Mesothelial cell of epicardium (in vitro differentiated cells): ENCODE data around the gene PDZD7. TPM values are rescaled to one million over a fixed set of nuclear protein-coding genes. Genes with fewer than 3 reads are reported as not detected.

ENCODE experiments used
- DNase-seq, 2 experiments: peaks; one replicate each; pipeline ENCODE4 v3.0.0; 2021; ENCODE audit warnings: low spot score in 2 of 2; ENCODE audit not compliant: unreplicated experiment in 2 of 2
- H3K27ac Mint-ChIP-seq: 2 replicates; pipeline ENCODE4 v1.8.0; 2021; ENCODE audit warnings: mixed read lengths
- H3K27me3 Mint-ChIP-seq: 2 replicates; pipeline ENCODE4 v1.8.0; 2021; ENCODE audit warnings: low read depth, mixed read lengths
- H3K36me3 Mint-ChIP-seq: 2 replicates; pipeline ENCODE4 v1.8.0; 2021; ENCODE audit warnings: mixed read lengths
- H3K4me1 Mint-ChIP-seq: 2 replicates; pipeline ENCODE4 v1.8.0; 2021; ENCODE audit warnings: mixed read lengths
- H3K4me3 Mint-ChIP-seq: 2 replicates; pipeline ENCODE4 v1.8.0; 2021; ENCODE audit warnings: mild to moderate bottlenecking, moderate library complexity, mixed read lengths
- H3K9me3 Mint-ChIP-seq: 2 replicates; pipeline ENCODE4 v1.8.0; 2021; ENCODE audit warnings: mixed read lengths
- total RNA-seq: library from RNA; stranded (reverse); gene quantifications from 3 replicates; pipeline ENCODE4 v1.2.1, GENCODE V29; 2021
- TF ChIP-seq, protein P1 (sequence below): fragments of 200-600 bp; sonication (generic); IDR thresholded peaks from one replicate; pipeline ENCODE4 v1.5.0; 2021; ENCODE audit warnings: antibody characterized with exemption; ENCODE audit not compliant: unreplicated experiment

The PDZD7 gene
- total RNA-seq, 1 donor from 2014 or later = 1.8 TPM

DNA sequence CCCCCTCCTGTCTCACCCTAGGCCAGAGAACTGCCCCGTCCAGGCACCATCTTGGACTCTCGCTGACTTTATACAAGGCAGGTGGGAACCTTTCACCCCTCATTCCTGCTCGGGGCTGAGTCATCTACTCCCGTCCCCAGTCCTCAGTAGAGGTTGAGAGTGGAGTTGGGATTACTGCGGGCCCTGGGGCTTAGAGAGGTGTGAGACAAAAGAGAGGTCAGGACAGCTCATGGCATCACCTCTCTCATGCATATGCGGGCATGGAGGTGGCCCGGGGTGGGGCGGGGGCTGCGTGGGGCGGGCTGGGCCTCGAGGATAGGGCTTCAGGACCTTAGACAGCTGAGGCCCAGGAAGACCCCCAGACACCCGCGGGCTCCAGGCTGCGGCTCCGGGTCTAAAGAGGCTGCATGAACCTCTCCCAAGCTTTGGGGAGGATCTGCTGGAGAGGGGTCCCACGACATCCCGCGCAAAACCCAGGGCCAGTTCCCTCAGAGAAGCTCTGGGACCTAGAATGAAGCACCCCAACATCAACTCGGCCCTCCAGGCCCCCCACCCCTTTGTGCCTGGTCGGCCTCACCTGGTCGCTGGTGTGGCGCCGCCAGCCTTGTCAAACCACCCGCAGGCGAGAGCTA lies 317 bp downstream of the PDZD7 start:
- Mint-ChIP-seq H3K9me3 (no peaks in the 10 kb centered on the region), H3K4me1 (peaks cover 34% of the 10 kb centered on the region), H3K36me3 (no peaks in the 10 kb centered on the region), H3K4me3 (peak overlapping the region; percentile 65), H3K27ac (no peak overlapping the region), H3K27me3 (peaks cover 12% of the 10 kb centered on the region)
- DNase-seq = no peak
- TF ChIP-seq, protein P1, sequence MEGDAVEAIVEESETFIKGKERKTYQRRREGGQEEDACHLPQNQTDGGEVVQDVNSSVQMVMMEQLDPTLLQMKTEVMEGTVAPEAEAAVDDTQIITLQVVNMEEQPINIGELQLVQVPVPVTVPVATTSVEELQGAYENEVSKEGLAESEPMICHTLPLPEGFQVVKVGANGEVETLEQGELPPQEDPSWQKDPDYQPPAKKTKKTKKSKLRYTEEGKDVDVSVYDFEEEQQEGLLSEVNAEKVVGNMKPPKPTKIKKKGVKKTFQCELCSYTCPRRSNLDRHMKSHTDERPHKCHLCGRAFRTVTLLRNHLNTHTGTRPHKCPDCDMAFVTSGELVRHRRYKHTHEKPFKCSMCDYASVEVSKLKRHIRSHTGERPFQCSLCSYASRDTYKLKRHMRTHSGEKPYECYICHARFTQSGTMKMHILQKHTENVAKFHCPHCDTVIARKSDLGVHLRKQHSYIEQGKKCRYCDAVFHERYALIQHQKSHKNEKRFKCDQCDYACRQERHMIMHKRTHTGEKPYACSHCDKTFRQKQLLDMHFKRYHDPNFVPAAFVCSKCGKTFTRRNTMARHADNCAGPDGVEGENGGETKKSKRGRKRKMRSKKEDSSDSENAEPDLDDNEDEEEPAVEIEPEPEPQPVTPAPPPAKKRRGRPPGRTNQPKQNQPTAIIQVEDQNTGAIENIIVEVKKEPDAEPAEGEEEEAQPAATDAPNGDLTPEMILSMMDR = no peak

DNA sequence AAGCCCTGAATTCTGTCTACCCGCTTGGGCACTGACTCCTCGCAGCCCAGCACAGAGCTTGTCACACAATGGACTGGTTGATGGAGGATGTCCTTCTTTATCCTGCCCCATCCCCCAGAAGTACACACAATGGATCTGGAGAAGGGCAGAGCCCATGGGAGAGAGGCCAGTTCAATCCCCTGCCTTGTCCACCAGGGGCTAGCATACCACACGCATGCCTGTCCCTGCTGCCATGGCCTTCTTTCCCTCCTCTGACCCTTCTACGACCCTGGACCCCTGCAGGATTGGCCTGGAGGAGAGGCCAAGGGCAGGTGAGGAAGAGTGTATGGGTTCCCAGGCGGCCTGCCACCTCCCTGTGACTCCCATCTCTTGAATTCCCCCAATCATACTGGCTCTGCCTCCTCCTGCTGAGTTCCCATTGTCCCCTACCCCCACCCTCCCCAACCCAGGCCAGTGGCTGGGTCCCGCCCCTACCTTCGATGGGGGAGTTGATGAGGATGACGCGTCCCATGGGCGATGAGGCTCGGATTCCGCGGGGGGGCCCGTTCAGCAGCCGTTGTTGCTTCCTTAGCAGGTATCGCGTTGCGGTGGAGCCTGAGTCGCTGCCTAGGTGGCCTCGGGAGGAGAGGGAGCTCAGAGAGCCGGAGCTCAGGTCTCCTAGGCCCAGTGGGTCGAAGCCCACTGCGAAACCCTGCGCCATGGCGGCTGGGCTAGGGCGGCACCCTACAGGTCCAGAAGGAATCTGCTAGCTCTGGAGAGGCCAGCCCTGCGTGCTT lies 1.2 kb downstream of the PDZD7 start:
- TF ChIP-seq, protein P1 = no peak
- Mint-ChIP-seq H3K27me3 (peaks cover 12% of the 10 kb centered on the region), H3K4me3 (no peak overlapping the region), H3K4me1 (peaks cover 34% of the 10 kb centered on the region), H3K36me3 (no peaks in the 10 kb centered on the region), H3K27ac (no peak overlapping the region), H3K9me3 (no peaks in the 10 kb centered on the region)
- no peak for DNase-seq

DNA sequence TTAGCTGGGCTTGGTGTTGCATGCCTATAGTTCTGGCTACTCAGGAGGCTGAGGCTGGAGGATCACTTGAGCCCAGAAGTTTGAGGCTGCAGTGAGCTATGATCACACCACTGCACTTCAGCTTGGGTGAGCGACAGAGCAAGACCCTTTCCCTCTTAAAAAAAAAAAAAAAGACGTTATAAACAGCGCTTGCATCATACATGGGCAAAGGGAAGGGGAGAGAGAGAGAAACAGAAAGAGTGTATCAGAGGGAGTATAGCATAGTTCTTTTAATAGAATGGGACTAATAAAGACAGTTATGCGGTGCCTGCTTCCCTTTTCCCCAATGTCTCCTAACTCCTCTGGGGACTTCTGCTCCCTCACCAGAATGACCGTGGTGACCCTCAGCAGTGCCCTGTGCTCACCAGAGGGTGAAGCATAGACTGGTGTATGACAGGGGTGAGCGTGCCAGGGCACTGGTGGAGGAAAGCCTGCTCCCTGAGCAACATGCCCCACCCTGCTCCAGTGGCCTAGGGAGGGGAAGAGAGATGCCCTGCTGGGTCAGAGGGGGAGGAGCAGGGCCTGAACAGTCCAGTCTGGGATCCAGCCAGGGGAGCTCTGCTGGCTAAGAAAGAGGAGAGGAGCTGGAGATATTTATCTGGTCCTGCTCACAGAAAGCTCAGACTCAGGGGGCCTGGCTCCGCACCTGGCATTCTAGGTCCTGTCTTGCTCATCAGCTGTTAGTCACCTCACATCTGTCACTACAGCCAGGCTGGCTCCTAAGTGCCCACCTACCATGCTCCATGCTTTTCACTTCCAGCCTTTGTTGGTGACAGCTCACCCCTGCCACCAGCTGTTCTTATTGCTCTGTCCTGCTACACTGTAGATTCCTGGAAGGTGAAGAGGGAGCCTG lies 2.2 kb downstream of the PDZD7 start:
- H3K27me3 Mint-ChIP-seq = peaks cover 12% of the 10 kb centered on the region
- peaks cover 31% of the 10 kb centered on the region for H3K4me1 Mint-ChIP-seq
- H3K36me3 Mint-ChIP-seq = no peaks in the 10 kb centered on the region
- no peak for DNase-seq
- H3K9me3 Mint-ChIP-seq = no peaks in the 10 kb centered on the region
- H3K4me3 Mint-ChIP-seq = no peak overlapping the region
- H3K27ac Mint-ChIP-seq = no peak overlapping the region
- TF ChIP-seq, protein P1 = no peak

DNA sequence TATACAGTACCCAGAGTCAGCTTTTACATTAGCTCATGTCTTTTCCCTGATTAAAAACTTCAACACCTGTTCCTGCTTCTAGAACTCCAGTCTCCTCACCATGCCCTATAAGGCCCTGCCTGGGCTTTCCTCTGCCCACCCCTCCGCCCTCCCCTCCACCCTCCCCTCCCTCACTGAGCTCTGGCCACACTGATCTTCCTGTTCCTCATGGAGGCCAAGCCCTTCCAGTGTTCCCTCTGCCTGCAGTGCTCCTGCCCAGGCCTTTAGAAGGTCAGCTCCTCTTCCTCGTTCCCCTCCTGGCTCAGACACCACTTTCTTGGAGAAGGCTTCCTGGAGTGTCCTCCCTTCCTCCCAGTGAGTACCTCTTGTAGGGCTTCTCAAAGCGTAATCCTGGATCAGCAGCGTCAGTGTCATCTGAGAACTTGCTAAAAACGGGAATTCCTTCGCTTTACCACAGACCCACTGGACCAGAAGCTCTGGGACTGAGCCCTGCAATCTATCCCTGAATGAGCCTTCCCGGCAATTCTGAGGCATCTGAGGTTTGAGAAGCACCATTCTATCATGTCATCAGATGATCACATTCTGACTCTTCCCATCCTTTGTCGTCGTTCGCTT lies 3.7 kb downstream of the PDZD7 start:
- DNase-seq = no peak
- Mint-ChIP-seq H3K4me1 (peaks cover 19% of the 10 kb centered on the region), H3K4me3 (no peak overlapping the region), H3K36me3 (no peaks in the 10 kb centered on the region), H3K27me3 (peaks cover 12% of the 10 kb centered on the region), H3K9me3 (no peaks in the 10 kb centered on the region), H3K27ac (no peak overlapping the region)
- TF ChIP-seq, protein P1 = no peak

DNA sequence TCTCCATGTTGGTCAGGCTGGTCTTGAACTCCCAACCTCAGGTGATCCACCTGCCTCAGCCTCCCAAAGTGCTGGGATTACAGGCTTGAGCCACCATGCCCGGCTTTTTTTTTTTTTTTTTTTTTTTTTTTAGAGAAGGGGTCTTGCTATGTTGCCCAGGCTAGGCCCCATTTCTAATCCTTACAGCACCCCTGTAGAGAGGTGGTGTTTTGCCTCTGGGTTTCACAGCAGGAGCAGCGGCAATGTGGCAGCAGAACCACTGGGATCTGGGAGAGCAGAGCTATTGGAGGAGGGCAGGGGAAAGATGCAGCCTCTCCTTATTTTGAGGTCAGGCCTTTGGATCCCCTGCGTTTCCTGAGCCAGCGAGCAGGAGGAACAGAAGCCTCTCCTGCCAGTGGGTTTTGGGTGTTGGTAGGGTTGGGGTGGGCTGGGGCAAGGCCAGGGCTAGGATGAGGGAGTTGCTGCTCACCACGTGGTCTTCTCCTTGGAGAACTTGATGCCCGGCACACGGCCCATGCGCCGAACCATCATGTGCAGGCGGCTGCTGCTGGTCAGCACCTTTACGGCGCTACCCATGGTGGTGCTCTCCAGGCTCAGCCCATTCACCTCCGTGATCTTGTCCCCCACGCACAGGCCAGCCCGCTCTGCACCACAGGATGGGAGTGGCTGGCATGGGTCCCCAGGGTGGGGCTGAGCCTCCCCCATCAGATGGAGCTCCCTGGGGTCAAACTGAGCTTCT lies 7.8 kb downstream of the PDZD7 start:
- H3K36me3 Mint-ChIP-seq = no peaks in the 10 kb centered on the region
- DNase-seq = no peak
- peaks cover 19% of the 10 kb centered on the region for H3K27me3 Mint-ChIP-seq

More for the DNA sequence above, 7.8 kb downstream of the PDZD7 start:
- no peak overlapping the region for H3K27ac Mint-ChIP-seq
- no peaks in the 10 kb centered on the region for H3K9me3 Mint-ChIP-seq
- TF ChIP-seq, protein P1 = no peak
- H3K4me1 Mint-ChIP-seq = peaks cover 13% of the 10 kb centered on the region
- H3K4me3 Mint-ChIP-seq = no peak overlapping the region
